Fibroblast of skin of back (primary cell): Measurements from ENCODE around the gene DTNBP1.

ENCODE experiments used
- DNase-seq: peaks from one replicate; pipeline ENCODE4 v3.0.0-alpha.2; 2013

DTNBP1 gene

DNA sequence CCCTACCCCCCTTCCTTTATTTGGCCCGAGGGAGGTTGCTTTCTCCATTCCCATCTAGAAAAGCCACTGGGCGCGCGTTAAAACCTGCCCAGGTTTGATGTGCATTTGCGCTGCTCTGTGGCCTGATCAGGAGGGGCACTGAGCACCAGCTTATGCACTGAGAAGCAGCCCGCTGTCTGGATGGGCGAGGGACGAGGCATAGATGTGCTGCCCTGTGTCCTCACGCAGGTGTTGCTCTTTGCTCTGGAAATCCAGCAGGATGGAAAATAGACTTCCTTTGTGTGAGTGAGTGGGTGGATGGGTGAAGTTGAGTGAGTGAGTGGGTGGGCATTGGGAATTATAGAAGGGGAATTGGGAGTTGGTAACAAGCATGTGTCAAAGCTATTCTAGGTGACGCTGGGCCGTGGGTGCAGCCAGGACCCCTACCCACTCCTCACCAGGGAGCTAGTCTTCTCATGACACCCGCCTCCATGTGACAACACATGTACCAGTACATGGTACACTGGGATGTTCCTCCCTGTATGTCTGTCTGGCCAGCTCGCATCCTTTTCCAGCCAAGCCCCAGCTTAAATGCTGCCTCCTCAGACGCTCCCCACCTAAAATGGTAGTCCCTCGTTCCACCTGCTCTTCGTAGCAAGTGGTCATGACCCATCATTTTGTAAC lies 162.6 kb downstream of the DTNBP1 start:
- DNase-seq: no peak

DNA sequence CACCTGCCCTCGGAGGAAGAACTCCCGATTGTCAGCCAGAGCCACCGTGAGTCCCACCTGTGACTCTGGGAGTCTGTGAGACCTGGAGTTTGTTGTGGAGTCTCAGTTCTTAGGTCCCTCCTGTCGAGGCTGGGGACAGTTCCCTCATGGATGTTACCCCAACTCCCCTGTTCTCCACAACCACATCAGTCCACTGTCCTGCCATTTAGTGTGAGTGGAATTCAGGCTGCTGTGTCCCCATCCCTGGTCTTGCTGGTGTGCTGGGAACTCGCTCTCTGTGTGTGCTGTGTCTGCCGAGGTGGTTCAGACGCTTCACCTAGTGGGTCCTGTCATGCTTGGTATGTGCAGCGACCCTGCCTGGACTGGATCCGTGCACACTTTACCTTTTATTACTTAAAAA lies 163.2 kb downstream of the DTNBP1 start:
- DNase-seq: no peak

DNA sequence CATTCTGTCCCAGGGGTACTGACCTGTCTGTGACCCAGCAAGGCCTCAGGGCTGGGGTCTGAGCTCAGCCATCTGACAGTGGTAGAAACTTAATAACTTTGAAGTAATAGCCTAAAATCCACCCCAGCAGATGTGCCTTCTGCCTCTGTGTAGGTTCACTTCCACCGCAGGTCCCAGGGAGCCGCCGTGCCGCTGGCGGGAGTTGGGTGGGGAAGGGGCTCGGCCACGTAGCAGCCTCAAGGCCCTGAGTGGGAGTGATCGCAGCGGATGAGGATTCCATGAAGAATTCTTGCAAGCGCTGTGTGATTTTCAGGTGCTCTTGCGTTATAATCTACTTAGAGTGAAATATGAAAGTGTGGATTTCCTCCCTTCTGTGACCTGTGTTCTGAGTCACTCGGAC lies 163.7 kb downstream of the DTNBP1 start:
- no peak for DNase-seq

DNA sequence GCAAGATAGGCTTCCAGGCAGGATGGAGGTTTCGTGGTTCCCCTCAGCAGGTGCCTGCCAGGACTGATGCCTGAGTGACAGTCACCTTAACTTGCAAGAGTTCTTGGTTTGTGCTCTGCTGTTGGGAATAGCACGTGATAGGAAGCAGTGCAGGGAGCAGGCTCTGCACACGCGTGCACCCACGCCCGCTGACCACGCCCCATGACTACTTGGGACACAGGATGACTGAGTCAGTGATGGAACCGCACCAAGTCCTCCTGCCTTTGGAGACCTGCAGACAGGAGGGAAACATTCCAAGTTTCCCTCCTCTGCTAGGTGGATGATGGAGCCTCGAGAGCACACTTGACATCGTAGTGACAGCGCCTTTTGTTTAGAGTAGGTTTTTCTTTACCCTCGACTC lies 164.2 kb downstream of the DTNBP1 start:
- no peak for DNase-seq

DNA sequence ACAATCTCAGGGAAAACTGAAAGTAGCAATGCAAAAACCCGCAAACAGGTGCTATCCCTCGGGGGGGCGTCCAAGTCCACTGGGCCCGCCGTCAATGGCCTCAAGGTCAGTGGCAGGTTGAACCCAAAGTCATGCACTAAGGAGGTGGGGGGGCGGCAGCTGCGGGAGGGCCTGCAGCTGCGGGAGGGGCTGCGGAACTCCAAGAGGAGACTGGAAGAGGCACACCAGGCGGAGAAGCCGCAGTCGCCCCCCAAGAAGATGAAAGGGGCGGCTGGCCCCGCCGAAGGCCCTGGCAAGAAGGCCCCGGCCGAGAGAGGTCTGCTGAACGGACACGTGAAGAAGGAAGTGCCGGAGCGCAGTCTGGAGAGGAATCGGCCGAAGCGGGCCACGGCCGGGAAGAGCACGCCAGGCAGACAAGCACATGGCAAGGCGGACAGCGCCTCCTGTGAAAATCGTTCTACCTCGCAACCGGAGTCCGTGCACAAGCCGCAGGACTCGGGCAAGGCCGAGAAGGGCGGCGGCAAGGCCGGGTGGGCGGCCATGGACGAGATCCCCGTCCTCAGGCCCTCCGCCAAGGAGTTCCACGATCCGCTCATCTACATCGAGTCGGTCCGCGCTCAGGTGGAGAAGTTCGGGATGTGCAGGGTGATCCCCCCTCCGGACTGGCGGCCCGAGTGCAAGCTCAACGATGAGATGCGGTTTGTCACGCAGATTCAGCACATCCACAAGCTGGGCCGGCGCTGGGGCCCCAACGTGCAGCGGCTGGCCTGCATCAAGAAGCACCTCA lies 166.3 kb downstream of the DTNBP1 start:
- DNase-seq: no peak

DNA sequence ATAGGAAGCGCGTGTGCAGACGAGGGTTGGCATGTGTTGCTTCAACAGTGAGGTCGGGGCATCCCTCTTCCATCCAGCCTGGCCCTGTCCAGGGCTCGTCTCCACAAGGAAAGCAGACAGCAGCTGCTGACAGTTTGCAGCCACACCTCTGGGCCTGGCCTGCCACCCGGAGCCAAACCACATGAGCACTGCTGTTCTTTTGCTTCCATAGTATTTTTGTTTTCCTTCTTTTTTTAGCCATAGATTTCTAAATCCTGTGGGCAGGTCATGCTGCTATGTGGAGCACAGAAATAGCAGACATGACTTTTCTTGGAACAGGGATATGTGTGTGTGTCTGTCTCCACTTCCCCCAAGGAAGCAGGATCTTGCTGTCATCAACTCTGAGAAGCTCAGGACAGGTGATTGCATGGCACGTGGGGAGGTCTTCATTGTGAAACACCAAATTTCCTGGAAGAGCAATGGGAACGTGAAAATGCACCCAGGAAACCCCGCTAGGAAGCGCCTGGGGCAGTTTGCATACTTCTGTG lies 167.4 kb downstream of the DTNBP1 start:
- no peak for DNase-seq

DNA sequence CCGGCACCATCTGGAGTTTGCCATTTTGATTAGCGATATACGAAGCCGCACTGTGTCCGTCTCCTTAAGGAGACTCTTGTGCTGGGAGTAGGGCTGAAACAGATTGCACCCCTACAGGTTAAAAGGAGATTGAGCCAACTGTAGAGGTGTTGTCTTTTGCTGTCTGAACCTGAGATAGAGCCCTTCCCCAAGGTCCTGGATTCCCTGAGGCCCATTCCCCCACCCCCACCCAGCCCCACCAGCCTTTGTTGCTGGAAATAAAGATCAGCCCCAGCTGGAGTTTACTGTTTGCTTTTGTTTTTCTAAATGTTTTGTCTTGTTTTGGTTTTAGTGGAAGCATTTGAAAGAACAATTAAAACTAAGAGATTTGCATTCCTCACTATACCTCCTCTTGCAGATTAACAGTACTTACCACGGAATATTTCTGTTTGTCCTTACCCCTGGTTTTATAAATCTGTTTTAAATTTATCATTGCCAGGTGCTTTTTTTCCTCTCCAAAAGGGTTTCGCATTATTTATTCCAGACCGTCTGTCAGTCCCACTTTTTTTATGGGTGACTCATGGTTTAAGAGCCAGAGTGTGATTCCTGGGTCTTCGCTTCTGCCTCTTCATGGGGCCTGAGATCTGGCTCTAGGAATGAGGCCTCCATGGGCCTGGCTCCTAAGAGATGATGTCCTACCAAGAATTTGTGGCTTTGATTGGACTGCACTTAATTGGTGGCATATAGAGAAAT lies 169.2 kb downstream of the DTNBP1 start:
- no peak for DNase-seq

DNA sequence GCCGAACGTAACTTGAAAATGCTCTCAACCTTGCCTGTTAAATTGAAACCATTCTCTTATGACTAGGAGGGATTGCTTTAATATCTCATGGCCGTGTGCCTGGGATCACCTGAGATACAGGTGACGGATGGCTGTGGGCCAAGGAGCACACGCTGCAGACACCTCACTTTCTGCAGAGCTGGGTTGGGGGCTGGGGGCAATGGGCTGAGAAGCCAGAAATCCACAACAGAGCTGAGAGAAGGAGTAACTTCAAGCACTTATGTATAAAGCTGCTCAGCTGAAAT lies 170.9 kb downstream of the DTNBP1 start:
- no peak for DNase-seq

DNA sequence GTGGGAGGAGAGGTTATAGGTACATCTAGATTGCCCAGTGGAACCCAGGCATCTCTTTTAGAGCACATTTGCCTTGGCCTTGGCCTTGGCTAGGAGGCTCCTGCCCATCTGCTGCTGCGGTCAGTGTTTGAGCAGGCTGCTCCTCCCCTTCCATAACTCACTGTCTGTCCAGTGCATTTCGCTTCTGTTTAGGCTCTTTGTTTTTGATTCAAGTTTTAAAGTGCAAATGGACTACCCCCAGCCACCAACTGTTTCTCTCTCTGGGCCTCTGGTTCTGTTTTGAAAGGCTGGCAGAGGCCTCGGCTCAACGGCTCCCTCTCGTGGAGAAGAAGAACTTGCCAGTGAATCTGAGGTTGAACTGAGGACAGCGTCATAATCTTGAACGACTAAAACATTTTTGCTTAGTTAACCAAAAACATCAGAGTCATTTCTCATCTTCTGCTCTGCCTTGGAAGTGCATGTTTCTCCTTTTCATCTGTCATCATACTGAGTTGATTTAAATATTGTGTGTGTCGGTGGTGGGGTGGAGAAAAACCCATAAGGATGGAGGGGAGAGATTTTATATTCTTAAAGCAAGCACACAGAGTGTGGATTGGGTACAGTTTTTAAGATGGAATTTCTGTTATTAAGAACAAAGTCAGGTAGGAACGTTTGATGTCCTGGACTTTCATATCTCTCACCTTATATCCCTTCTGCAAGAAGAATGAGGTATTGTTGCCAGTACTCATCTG lies 171.4 kb downstream of the DTNBP1 start:
- DNase-seq: peak; percentile 69

DNA sequence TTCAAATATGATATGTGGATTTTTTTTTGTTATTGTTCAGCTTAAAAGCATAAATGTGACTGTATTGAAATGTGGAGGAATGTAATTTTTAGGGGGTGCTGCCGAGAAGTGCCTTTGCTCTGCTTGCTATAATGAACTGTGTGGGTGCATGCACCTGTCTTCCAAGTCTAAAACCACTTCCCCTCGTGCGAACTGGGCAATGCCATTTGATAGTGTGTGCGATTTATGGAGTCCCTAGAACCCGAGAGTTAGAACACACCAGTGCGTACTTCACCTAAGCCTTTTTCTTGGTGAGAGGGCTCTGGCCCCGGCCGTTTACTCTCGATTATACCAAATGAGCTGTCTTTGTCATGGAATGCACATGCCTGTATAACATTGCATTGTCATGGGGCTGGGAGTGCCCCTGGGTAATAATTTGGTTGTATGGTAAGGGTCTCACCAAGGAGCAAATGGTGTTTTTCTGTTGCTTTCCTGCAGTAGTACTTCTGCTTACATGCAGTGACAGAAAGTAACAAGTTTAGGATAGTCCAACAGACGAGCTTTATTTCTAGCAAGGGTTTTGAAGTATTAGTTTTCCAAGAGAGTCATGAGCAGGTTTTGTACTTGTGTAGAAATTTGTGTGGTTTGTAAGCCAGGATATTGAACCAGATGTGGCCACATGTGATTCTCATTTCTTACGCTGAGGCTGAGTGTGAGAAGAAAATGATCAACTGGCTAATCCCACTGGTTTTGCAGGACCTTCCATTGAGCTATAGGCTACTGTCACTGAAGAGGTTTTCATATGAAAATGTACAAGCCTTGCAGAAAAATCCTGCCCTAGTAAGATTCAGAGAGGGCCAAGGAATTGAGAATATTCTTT lies 172.4 kb downstream of the DTNBP1 start:
- no peak for DNase-seq

DNA sequence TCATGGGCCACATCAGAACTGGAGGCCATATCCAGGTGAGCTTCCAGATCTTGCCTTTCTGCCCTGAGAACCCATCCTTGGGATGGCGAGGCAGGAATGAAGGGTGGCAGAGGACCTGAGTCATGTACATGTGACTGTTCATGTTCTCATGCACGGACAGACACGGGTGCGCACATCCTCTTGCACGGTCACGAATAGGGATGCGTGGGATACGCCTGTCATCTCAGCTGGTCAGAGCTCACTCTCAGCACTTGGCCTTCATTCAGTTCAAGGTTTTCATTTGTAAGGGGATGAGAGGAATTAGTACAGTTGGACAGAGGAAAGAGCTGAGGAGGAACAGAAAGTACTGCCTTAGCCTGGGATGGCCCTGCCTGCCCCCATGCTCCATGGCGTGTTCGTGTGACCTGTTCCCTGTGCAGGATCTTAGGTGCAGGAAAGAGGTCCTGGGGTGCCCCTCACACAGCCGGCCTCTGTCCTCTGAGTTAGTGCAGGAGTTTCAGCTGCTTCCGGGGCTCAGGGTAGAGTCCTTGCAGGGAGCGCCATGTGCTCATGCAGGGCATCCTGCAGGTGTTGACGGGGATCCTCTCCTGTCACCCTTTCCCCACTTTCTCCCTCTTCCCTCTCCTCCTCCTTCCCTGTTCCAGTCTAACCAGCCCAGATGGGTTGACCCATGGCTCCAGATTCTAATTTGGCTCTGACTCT lies 173.4 kb downstream of the DTNBP1 start:
- no peak for DNase-seq

DNA sequence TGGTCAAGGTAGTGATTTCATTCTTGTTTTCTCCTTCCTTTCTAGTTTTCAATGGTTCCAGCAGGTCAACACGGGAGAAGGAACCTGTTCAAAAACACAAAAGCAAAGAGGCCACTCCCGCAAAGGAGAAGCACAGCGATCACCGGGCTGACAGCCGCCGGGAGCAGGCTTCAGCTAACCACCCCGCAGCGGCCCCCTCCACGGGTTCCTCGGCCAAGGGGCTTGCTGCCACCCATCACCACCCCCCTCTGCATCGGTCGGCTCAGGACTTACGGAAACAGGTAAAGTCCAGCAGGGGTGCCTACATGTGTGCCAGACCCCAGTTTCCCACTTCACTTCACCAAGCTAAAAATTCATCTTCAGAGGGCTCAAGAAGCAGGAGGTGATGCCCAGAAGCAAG lies 175.6 kb downstream of the DTNBP1 start:
- no peak for DNase-seq

DNA sequence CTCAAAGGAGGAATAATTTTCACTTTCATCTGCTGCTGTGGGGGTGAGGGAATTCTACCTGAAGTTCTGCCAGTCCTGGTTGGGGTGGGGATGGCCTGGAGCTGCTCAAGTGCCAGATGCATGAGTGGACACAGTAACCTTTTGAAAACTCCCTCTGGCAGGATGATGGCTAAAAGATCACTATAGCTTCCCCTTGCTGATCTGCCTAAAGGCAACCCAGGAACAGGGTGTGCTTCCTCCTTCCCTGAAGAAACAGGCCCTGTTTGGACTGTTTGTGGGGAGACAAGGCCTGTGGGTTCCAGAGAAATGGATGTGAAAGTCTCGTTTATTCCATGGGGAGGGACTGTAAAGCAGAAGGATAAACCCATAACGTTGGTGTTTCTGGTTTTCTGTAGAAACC lies 176.9 kb downstream of the DTNBP1 start:
- no peak for DNase-seq

DNA sequence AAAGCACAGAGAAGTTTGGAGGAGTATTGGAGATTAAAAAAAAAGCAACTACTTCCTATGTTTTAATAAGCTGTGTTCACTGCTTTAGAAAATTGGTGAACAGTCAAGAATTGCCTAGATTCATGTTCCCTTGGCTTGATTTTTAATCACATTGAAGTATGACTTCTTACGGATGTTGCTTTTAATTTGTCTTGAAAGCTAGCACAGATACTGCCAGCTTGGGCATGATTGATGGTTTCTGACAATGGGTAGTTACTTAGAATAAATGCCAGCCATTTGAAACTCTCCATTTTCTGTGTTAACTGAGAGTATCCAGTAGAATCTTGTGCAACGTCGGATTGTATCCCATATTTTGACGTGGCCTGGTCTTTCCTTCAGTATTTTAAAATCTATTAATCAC lies 178.0 kb downstream of the DTNBP1 start:
- DNase-seq: no peak

DNA sequence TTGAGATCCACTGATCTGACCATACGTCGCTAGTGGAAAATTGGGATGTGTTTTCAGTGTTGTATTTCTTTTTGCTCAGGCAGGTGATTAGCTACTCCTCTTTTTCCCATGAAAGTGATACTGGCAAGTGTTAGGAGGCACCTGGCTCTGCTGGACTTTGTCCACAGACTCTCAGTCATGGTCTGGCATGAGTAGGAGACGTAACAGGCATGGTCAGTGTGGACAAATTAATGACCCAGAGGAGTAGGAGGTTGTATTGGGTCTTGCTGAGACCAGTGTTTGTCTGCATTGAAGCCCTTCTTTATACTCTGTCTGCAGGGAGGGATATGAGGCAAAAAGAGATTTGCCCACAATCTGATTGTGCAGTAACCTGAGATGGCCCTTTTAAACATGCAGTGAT lies 178.7 kb downstream of the DTNBP1 start:
- DNase-seq: no peak

DNA sequence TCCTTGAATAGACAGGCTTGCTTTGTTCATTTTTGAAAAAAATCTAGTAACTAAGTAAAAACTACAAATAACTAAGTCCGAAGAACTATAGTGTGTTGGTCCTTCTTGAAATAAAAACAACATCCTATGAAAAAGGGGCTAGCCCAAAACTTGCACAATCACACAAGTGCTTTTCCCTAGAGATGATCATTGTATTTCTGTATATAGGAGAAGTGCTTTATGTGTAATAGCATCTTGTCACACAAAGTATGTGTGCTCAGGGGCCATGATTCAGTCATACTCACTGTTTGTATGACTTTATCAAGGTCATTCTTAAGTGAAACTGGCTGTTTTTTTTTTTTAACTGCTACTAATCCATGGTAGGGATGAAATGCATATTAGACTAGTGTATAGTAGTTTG lies 179.8 kb downstream of the DTNBP1 start:
- peak; percentile 22 for DNase-seq

DNA sequence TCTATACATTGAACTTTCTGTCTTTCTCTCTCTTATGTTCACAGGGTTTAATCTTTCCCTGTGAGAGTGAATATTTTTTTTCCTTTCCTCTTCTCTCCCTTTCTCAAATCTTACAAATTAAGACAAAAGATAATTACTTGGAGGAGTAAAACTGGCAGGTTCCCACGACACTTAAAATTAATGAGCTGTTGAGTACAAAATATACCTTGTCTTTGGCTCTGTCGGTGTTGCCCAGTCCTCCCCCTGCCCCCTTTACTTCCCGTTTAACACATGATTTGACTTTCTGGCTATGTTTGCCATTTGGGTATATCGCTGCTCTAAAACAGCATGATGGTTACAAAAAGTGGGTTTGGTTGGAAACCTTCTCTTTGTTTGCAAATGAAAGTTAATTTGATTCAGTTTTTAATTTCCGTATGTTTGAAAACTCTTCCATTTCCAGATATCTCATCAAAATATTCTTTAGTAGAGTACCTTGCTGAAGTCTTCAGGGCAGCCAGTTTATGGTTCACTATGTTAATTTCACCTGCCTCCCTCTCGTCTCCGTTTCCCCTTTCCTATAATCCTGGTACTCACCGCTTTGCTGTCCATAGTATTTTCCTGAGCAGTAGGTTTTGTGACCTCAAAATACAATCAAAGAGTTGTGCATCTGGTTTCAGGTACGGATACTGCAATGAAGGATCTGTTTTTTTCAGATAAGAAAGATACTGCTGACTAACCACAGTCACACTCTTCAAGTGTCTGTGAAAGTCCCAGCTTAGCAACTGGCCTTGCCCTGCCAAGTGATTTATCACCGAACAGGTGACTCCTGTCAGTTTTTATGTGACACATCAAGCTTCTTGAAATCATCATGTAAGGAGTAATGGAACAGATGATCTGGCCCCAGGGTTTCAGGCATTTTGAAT lies 181.2 kb downstream of the DTNBP1 start:
- no peak for DNase-seq

DNA sequence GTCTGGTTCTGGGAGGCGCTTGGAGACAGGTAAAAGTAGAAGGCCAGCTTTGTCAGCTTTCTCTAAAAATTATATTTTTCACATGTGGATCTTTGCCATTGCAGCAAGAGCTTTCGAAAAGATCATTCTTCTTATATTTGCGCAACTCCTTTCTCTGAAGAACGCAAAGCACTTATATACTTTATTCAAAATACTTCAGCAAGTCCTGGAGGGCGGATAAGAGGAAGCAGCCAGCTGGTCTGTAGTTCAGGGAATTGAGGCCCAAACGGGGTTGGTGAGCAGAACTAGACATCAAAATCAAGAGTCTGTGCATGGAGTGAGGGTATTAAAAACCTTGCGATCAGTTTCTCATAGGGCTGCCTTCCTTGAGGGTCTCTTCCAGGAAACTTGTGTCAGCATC lies 182.3 kb downstream of the DTNBP1 start:
- DNase-seq: no peak

DNA sequence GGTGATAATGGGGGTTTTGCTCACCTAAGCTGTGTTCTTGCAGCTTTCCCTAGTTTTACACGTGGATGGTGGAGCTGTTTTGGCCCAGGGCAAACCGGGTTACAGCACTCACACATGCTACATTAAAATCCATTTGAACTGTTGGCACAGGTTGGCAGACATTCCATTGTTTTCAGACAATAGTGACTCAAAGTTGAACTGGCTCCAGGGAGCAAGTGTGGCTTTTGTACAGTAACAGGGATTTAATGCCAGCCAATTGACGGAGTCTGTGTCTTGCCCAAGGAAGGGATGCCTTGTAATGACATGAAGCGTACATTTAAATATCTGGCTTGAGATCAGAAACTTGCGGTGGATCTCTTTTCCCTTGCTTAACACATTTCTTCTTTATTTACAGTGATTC lies 183.1 kb downstream of the DTNBP1 start:
- DNase-seq: peak; percentile 34

DNA sequence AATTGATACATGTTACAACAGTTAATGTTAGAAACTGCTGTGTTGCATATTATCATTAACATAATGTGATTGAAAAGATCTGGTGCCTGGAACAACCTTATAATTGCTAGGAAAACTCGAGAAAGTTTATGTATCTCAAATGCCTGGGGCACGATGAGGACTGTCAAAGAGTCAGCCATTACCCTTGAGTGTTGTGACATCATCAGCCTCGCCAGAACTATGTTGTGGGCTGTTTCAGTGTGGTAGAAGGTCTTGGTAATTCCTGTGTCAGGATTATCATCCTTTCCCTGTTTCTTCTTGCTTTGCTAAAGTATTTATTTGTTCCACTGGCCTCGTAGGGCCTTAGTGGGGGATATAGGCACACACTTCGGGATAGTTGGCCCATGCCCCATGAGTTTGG lies 185.1 kb downstream of the DTNBP1 start:
- no peak for DNase-seq
